Peyer's patch (tissue), 4 donors: ENCODE data around the gene STK38L. TPM values are rescaled to one million over a fixed set of nuclear protein-coding genes. Genes with fewer than 3 reads are reported as not detected.

Experiments used
- DNase-seq, 3 donors: peaks; one replicate each; pipeline ENCODE4 v3.0.0-alpha.2; 2017 to 2019
- H3K27ac ChIP-seq, 4 donors: fragments of 200-600 bp; sonication (generic); one replicate each; pipeline ENCODE4 v1.5.1; 2016 to 2019
- H3K27me3 ChIP-seq, 2 donors: fragments of 200-600 bp; sonication (generic); one replicate each; pipeline ENCODE4 v1.5.1; 2019
- H3K36me3 ChIP-seq, 3 donors: fragments of 200-600 bp; sonication (generic); one replicate each; pipeline ENCODE4 v1.5.1; 2016 to 2019
- H3K4me1 ChIP-seq, 4 donors: fragments of 200-600 bp; sonication (generic); one replicate each; pipeline ENCODE4 v1.5.1; 2016 to 2019
- H3K4me3 ChIP-seq, 4 donors: fragments of 200-600 bp; sonication (generic); 1 replicate in 3 of 4; 2 replicates in 1 of 4; pipeline ENCODE4 v1.5.1; 2016 to 2019; ENCODE audit warnings: mild to moderate bottlenecking in 1 of 4
- H3K9me3 ChIP-seq, 4 donors: fragments of 200-600 bp; sonication (generic); one replicate each; pipeline ENCODE4 v1.5.1; 2016 to 2019; ENCODE audit warnings: mild to moderate bottlenecking in 1 of 4
- CTCF ChIP-seq, 6 experiments: fragments of 450-650 bp in 4 of 6; fragments of 200-600 bp in 2 of 6; sonication (generic) in 1 of 6; IDR thresholded peaks; one replicate each; pipeline ENCODE4 v1.5.1; 2017 to 2019; ENCODE audit warnings: antibody characterized with exemption in 6 of 6, mild to moderate bottlenecking in 3 of 6, moderate library complexity in 1 of 6
- POLR2A ChIP-seq, 2 donors: fragments of 450-650 bp; IDR thresholded peaks; one replicate each; pipeline ENCODE4 v1.5.1; 2017; ENCODE audit warnings: antibody characterized with exemption in 2 of 2, mild to moderate bottlenecking in 2 of 2, moderate library complexity in 2 of 2
- total RNA-seq, 4 donors: library from RNA; depleted of rRNA; stranded (reverse); fragments of >200 nt; gene quantifications; one replicate each; pipeline ENCODE4 v1.1.0, GENCODE V29; 2016

STK38L gene
- total RNA-seq, 4 donors from 2014 or later = 19.6 to 33.0 (median 22.1) TPM

- peaks cover 0 to 14% (median 0%) of the 10 kb centered on the region in 4 donors for H3K4me1 ChIP-seq
- H3K27me3 ChIP-seq = no peaks in the 10 kb centered on the region
- no peak for DNase-seq
- no peak overlapping the region for H3K27ac ChIP-seq
- no peak overlapping the region for H3K4me3 ChIP-seq
- TF ChIP-seq CTCF (IDR thresholded peaks at IDR 0.05) = no peak
- TF ChIP-seq POLR2A (IDR thresholded peaks at IDR 0.05) = no peak
- H3K36me3 ChIP-seq = peaks cover 0 to 15% (median 0%) of the 10 kb centered on the region in 3 donors
- no peaks in the 10 kb centered on the region for H3K9me3 ChIP-seq
Measured at GRCh38 chr12:27304856-27305255, 60.8 kb downstream of the STK38L start.

DNA sequence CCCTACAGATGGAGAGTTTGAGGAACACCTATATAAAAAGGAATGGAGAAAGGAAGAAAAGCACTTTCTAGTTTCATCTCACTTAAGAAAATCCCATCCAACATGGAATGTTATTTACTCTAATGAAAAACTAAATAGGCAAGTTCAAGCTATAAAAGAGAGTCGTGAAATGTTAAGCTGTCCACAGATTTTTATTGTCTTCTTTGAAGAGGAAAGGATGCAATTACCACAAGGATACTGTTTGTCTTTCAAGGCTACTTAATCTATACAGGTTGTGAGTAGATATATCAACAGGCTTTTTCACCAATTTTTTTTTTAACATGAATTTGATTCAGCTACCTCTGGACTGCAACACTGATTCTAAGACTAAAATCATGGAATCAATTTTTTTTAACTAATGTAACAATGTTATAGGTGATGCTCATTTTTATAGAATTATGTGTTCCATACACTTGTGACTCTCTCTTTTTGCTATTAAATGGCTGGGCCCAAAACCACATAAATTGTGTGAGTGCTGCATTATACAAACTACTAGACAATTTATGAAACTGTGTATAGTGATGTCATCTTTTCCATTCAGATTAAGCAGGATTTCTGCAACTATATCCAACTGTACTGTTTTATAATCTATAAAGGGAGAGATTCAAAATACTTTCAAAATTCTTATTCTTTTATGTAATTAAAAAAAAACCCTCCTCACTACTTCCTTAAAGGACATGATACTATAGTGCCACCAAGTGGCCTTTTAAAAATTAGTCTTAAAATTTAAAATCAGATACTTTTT is 61.8 kb downstream of the STK38L start:
- H3K9me3 ChIP-seq = no peaks in the 10 kb centered on the region
- H3K36me3 ChIP-seq = peaks cover 0 to 23% (median 0%) of the 10 kb centered on the region in 3 donors
- TF ChIP-seq POLR2A (IDR thresholded peaks at IDR 0.05) (no peak), CTCF (IDR thresholded peaks at IDR 0.05) (peak in 5 of 6 experiments; percentile 37 to 63 (median 53))
- DNase-seq = no peak
- no peaks in the 10 kb centered on the region for H3K27me3 ChIP-seq
- H3K4me1 ChIP-seq = peaks cover 0 to 14% (median 0%) of the 10 kb centered on the region in 4 donors
- no peak overlapping the region for H3K27ac ChIP-seq
- no peak overlapping the region for H3K4me3 ChIP-seq

DNA sequence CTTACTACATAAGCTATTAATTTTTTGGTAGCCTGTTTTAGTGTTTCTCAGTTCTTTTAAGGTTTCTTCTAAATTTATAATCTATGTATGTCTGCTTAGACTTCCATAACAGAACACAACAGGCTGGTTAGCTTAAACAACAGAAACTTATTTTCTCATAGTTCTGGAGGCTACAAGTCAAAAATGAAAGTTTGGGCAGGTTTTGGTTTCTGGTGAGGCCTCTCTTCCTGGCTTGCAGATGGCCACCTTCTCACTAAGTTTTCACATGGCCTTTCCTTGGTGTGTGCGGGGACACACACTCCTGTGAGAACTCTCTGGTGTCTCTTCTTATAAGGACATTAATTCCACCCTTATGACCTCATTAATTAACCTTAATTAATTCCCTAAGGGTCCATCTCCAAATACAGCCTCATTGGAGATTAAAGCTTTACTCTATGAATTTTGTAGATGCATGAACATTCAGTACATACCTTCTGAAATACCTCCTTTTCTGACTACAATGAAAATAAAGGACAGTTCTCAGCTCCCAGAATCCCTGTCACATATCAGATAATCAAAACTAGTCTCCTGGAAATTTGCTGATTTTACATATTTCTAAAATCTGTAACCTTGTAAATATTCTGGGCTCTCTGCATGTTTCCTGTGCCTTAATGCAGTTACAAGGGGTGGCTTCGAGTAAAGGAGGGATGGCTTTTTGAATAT is 65.4 kb downstream of the STK38L start:
- no peak overlapping the region for H3K4me3 ChIP-seq
- TF ChIP-seq POLR2A (IDR thresholded peaks at IDR 0.05) (no peak), CTCF (IDR thresholded peaks at IDR 0.05) (no peak)
- H3K27ac ChIP-seq = no peak overlapping the region
- no peaks in the 10 kb centered on the region for H3K27me3 ChIP-seq
- peaks cover 0 to 56% (median 0%) of the 10 kb centered on the region in 3 donors for H3K36me3 ChIP-seq
- H3K9me3 ChIP-seq = no peaks in the 10 kb centered on the region
- peaks cover 0 to 7% (median 0%) of the 10 kb centered on the region in 4 donors for H3K4me1 ChIP-seq
- DNase-seq = no peak

GRCh38 chr12:27309995-27310315 is 65.9 kb downstream of the STK38L start:
- no peaks in the 10 kb centered on the region for H3K9me3 ChIP-seq

GRCh38 chr12:27316947-27317346 is 72.9 kb downstream of the STK38L start:
- Histone ChIP-seq H3K9me3 (no peaks in the 10 kb centered on the region), H3K27me3 (no peaks in the 10 kb centered on the region), H3K4me1 (no peaks in the 10 kb centered on the region), H3K4me3 (no peak overlapping the region), H3K36me3 (peaks cover 0 to 87% (median 0%) of the 10 kb centered on the region in 3 donors), H3K27ac (no peak overlapping the region)
- no peak for DNase-seq
- TF ChIP-seq POLR2A (IDR thresholded peaks at IDR 0.05) (no peak), CTCF (IDR thresholded peaks at IDR 0.05) (no peak)

More at GRCh38 chr12:27309995-27310315, 65.9 kb downstream of the STK38L start:
- no peak for DNase-seq
- no peak overlapping the region for H3K27ac ChIP-seq
- no peak for TF ChIP-seq POLR2A (IDR thresholded peaks at IDR 0.05)
- no peak overlapping the region for H3K4me3 ChIP-seq
- no peaks in the 10 kb centered on the region for H3K27me3 ChIP-seq
- peaks cover 0 to 57% (median 0%) of the 10 kb centered on the region in 3 donors for H3K36me3 ChIP-seq
- peaks cover 0 to 4% (median 0%) of the 10 kb centered on the region in 4 donors for H3K4me1 ChIP-seq

GRCh38 chr12:27319409-27319808 is 75.3 kb downstream of the STK38L start:
- Histone ChIP-seq H3K27me3 (no peaks in the 10 kb centered on the region), H3K27ac (no peak overlapping the region), H3K4me3 (no peak overlapping the region), H3K4me1 (no peaks in the 10 kb centered on the region), H3K36me3 (peaks cover 0 to 76% (median 0%) of the 10 kb centered on the region in 3 donors), H3K9me3 (no peaks in the 10 kb centered on the region)
- TF ChIP-seq CTCF (IDR thresholded peaks at IDR 0.05) (no peak), POLR2A (IDR thresholded peaks at IDR 0.05) (no peak)
- DNase-seq = no peak
